ENCODE results near the gene CD79A.
"Not testable (repeated sequence)": the region's sequence is repeated elsewhere in the genome, so short reads cannot be mapped to it uniquely, and the experiment has no call there.

The CD79A gene

DNA sequence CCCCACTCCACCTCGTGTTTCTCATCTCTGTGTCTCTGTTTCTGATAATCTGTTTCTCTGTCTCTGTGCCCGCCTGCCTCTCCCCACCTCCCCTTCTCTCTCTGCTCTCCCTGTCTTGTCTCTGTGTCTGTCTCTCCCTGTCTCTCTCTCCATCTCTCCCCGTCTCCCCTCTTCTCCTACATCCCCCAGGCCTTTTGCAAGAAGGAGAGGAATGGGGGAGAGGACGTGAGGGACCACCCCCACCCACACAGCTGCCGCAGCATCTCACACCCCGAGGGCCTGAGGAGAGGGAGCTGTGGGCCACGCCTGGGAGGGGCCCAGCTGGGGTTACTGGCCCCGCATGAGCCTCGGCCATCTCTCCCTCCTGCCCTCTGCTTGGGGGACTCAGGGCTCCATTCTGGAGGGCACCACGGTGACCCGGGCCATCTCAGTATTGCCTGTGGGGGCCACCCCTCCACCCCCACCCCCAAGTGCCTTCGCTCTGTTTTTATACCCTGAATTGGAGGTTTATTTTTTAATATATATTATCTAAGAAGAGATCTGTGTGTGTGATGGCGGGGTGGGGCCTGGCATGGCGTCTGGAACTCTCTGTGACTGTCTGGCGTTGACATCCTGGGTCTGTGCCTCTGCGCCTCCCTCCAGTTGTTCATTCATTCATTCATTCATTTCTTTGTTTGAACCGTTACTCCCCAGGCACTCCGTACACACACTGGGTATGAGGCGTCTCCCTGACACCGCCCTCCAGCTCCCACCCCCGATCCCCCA lies 30.0 kb downstream of the CD79A start:
- DNase-seq, result no peak

DNA sequence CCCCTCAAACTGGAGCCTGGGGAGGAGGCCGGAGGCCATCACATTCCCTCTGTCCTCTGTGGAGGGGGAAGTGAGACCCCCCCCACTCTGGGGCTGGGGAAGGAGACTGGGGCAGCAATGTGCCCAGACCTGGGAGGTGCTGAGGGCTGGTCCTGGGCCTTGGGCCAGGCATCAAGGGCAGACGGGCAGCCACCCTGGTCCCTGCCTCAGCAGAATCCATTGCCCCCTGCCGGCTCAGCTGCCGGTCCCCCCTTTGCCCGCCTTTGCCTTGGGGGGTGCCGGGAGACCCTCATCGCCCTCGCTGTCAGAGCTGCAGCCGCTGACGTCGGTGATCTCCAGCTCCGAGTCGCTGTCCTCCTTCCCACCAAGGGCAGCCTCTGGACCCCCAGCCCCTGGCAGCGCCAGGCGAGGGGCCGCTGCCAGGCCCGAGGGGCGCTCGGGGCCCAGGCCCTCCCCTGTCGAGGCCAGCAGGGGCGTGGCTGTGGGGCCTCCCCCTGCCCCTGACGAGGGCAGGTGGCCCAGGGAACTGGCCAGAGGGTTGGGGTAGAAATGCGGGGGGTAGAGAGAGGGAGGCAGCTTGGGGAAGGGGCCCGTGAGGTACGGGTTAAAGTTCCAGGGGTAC lies 31.0 kb downstream of the CD79A start:
- no peak for DNase-seq

DNA sequence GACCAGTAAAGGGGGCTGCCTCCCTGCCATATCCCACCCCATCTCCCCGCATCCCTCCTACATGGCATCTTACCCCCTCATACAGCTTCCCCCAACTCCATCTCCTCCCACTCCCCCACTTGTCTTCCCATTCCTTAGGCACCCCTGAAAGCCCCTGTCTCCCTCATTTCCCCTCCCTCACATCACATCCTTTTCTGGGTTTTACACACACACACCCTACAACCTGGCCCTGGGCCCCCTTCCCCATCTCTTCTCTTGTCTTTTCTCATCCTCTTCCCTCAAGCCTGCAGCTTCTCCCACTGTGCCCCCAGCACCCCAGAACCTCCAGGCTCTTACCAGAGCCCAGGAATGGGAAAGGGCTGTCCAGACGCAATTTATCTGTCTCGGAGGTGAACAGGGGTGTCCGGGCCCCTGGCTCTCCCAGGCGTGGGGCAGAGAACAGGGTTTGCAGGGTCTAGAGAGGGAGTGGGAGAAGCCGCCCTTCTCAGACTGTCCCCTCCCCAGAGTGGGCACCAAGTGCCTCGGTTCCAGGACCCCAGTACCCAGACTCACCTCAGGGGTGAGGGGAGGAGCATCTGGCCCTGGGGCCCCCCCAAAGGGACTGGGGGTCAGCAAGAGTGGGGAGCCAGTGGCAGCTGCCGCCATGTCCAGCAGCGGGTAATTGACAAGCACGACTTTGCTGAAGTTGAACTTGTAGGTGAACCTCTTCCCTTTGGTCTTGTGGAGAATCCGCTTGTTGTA lies 31.8 kb downstream of the CD79A start:
- no peak for DNase-seq

DNA sequence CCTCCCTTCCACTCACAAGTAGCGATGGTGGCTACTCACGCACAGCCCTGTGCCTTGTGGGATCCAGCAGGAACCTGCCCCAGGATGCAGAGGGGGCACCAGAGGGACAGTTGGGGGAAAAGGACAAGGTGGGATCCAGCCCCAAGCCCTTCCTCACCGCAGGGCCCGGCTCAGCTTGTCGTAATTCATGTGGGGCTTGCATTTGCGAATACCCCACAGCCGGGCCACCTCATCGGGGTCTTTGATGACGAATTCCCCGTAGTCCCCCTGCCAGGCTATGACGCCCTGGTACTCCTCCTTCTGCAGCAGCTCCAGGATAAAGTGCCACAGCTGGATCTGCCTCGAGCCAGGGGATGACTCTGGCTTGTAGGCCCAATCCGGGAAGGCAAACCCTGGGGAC lies 32.6 kb downstream of the CD79A start:
- no peak for DNase-seq

DNA sequence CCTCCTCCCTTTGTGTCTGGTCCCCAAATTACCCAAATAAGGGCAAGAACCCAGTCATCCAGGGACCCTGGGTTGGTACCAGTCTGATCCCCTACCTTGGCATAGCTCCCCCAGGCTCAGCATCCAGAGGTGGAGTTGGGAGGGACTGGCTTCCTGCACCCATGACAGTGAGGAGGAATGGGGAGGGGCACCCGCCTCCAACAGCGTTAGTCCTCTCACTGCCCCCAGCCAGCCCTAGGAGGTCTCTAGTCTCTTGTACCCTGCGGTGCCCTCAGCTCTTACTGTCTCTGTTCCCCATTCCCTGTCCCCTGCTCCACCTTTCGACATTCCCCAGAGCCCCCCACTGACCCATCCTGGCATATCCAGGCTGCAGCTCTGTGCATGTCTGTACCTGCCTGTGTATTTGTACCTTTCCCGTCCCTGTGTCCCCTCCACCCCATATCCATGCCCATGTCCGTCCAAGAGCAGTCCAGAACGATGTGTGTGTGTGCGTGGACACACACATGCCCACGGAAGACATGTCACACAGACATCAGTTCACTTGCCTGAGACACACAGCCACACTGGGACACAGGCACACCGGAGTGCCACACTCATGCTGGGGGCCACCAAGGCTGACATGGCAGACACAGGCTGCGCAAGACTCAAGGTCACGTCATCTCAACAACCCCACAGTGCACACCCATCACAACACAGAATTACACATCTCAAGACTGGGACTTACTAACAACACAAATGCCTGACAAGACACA lies 33.3 kb downstream of the CD79A start:
- no peak for DNase-seq

DNA sequence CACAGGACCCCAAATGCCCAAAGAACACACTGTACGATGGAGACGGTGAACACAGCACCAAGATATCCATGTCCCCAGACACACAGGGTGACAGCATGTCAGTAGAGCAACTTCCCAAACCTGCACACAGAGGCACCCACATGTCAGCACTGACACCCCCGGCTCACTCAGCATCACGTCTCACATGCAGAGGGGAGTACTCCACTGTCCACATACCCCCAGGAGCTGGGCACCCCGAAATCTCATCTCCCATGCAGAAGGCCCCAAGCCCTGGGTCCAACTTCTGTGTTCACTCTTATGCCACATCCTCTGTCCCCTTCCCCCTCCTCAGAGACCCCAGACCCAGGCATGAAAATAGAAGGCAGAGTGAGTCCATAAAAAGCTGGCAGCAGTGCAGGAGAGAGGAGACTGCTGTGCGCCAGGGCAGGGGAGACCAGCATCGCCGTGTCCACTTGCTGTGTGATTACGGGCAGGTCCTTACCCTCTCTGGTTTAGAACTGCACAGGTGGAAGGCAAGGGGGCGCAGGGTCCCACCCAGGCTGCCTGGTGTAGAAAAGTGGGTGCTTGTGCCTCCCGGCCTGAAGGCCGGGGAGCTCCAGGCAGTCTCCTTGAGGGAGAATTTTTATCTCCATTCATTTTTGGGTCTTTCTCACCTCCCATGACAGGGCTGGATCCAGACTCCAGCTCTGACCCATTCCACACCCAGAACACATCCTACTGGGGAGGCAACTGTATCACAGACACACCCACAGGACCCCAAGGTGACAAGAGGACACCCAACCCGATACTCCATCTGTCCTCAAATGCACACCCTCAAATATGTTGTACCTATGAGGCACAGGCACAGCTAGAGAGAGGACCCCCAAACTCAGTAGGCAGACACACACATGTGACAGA lies 34.2 kb downstream of the CD79A start:
- DNase-seq, result no peak

DNA sequence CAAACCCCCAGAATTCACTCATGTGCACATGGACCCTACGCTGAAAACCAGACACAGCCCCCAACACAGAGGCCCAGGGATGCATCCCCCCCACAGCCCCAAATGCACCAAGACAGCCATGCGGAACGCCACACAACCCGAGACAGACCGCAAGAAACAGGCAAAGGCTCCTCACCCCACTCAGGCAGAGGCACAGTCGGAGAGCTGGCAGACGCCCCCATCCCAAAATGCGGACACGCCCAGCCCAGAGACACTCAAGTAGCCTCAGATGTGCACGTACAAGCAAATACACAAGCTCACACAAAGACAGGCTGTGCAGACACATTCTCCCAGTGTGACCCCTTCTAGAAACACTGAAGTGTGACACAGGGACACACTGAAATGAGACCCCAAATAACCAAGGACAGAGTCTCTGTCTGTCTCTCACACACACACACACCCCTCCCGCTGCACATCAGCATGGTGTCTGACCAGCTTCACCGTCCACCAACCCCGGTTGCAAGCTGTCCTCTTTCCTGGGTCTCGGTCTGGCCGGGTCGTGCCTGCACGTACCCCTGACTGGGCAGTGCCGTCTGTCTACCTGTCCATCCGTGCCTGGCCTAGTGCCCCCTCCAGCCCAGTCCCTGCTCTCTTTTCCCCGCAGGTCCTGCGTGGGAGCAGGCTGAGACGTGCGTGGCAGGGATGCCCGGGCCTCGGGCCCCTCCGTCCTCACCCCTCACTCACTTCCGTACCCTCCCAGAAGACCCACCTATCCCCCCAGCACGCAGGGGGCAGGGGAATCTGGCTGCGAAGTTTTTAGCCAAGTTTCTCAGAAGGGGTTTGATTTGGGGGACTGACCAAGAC lies 35.0 kb downstream of the CD79A start:
- DNase-seq, result no peak

DNA sequence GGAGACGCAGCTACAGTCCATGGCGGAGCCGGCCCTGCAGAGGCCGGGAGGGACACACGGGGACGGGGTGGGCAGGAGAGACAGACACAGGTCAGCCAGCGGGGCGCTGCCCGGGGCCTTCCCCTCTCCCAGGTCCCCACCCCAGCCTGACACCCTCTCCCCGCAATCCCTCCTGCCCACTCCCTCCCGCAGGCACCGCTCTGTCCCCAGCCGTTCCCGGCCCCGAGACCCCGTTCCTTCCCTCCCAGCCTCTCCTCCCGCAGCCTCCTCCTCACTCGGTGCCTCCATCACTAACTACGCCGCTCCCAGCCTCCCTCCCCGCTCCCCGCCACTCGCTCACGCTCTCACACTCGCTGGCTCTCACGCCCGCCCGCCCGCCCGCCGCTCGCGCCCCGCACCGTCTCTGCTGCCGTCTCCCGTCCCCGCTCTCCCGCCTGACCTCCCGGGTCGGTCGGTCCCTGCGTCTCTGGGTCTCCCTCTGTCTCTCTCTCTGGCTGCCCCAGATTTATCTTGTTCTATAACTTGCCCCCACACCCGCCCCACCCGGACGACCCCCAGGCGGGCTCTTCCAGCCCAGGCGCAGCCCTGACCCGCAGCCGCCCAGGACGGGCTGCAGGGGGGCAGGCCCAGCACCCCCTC lies 35.9 kb downstream of the CD79A start:
- no peak for DNase-seq

DNA sequence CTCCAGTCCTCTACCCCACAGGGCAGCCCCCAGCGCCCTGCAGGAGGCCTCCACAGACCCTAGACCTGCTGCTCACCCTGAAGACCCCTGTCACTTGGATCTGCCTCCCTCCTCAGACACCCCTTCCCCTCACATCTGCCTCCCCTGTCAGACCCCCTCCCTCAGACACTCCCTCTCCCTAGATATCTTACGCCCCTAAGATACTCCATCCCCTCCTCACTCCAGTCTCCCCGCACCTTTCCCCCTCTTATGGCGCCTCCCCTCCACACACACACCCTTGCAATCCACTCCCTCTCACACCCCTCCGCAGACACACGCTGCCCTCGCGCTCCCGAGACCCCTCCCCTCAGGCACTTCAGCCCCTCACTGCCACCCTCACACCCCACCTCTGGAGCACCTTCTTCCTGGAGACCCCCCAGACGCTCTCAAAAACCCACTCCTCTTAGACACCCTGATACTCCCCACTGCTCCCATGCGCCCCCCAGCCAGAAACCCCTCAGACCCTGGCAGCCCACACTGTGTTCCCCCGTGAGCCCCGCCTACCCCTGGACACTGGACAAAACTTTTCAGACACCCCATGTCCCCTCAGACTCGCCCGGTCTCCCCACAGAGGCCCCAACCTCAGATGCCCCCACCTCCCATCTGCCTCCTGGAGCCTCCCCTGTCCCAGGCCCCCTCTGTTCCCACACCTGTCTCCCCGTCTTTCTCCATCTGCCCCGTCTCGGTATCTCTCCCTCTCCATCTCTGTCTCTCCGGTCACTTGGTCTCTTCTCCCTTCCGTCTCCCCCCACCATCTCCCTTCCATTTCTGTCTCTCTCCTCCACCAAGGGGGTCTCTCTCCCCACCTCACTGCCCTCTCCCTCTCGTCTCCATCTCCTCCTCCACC lies 36.7 kb downstream of the CD79A start:
- no peak for DNase-seq

DNA sequence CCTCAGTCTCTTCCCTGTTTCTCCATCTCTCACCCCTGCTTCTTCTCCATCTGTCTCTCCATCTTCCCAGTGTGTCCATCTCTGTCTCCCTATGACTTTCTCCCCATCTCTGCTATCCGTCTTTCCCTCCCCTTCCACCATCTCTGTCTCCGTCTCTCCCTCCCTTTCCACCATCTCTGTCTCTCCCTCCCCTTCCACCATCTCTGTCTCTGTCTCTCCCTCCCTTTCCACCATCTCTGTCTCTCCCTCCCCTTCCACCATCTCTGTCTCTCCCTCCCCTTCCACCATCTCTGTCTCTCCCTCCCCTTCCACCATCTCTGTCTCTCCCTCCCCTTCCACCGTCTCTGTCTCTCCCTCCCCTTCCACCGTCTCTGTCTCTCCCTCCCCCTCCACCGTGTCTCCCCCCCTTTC lies 37.4 kb downstream of the CD79A start:
- not testable (repeated sequence) for DNase-seq

DNA sequence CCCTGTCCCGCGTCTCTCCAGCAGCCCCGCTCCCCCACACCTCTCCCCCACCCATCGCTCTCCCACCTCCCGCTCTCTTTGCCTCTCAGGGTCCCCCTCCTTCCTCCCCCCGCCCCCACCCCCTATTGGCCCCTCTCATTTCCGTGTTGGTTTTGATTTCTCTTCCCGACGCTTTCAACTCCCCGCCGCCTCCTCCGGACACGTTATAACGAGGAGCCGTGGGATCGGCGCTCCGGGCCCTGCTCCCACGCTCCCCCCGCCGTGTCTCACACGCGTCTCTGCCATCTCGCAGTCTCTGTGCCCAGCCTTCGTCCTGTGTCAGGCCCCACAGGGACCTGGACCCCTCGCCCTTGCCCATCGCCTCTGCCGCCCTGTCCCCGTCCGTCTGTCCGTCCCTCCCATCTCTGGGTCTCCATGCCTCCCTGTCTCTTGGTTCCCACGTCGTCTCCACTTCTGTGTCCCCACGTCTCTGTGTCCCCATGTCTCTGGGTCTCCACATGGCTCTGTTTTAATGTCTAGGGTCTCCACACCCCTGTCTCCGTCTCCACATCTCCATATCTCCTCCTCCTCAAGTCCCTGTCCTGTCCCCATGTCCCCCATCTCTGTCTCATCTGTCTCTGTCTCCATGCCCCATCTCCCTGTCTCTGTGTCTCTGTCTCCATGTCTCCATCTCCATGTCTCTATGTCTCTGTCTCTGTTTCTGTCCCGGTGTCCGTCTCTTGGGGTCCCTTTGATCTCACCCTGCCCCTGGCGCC lies 38.1 kb downstream of the CD79A start:
- no peak for DNase-seq

DNA sequence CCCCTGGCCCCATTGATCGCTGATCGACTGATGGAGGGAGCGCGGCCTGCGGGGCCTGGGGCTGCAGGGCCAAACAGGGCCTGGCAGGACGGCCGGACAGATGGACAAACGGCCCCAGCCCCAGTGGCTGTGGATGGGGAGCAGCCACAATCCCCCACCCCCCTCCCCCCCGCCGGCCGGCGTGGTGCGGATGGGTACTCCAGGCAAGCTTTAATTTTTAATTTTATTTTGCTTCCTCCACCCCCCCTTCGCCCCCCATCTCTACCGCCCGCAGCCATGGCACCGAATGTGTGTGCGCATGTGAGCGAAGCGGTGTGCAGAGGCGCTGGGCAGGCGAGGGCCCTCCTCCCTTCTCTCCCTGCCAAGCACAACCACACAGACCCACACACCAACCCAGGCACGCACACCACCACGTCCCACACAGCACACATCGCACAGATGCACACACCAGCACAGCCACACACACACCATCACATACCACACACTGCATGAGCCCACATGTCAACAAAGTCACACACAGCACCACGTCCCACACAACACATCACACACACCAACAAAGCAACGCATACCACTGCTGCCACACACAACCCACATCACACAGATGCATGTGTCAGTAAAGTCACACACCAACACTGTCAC lies 38.8 kb downstream of the CD79A start:
- DNase-seq, result no peak

DNA sequence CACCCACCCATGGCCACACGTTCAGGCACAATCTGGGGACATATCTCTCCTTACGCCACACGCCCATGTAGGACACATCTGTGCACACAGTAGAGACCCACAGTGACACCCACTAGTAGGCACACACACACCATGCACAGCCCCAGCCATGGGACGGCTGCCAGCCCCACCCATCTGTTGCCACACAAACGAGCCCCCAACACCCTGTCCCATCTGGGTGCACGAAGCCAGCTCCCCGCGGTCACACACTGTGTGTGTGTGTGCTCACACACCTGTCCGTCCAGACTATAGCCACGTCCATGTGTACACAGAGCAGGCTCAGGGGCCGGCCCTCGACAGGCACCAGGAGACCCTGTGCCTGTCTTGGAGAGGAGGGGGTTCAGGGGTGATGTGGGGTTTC lies 40.6 kb downstream of the CD79A start:
- DNase-seq, result no peak

DNA sequence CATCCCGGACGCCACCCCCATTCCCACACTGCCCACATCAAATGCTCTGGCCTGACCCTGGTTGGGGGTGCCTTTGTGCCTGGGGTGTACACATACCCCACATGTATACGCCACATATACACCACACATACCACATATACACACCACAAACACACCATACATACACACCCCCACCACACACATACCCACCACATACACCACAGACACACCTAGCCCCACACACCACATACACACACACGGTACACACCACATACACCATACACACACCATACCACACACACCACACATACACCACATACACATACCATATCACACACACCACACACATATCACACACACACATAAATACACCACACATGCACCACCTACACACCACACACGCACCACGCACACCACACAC lies 41.0 kb downstream of the CD79A start:
- no peak for DNase-seq

DNA sequence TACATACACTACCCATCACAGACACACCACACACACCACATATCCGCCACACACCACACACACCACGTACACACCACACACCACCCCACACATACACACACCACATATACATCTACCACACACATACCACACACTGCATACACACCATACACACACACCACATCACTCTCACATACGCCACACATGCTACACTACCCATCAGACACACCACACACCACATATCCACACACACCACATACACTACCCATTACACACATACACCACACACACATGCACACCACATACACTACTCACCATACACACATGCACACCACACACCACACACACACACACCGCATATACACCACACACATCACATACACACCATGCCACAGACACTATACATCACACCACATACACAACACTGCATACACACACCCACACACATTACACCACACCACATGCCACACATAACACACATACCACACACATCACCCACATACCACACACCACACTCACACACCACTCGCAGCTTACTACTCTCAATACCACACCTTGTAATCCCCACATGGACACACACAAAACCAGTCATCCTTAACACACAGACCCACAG lies 41.7 kb downstream of the CD79A start:
- DNase-seq, result no peak

DNA sequence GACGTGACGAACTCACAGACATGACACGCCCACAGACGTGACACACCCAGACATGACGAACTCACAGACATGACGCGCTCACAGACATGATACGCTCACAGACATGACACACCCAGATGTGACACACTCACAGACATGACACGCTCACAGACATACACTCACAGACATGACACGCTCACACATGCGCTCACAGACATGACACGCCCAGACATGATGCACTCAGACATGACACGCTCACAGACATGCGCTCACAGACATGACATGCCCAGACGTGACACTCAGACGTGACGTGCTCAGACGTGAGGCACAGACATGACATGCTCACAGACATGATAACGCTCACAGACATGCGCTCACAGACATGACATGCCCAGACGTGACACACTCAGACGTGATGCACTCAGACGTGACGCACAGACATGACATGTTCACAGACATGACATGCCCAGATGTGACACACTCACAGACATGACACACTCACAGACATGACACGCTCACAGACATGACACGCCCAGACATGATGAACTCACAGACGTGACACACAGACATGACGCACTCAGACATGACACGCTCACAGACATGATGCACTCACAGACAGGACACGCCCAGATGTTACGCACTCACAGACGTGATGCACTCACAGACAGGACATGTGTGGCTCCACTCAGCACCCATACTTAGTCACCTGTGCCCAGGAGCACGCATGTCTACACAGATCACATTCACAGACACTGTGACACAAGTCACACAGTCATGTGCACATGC lies 43.1 kb downstream of the CD79A start:
- no peak for DNase-seq
